Fibroblast of lung (primary cell): ENCODE data around the gene HSPG2. TPM values are rescaled to one million over a fixed set of nuclear protein-coding genes. Genes with fewer than 3 reads are reported as not detected.

Source experiments
- DNase-seq, 2 donors: peaks; one replicate each; pipeline versions ENCODE4 v3.0.0 to v3.0.0-alpha.2; 2010; ENCODE audit warnings: low read depth in 2 of 2
- H2AFZ ChIP-seq: 2 replicates; pipeline ENCODE4 v1.5.1; 2012; ENCODE audit warnings: low read length, control low read depth, inconsistent platforms
- H3K27ac ChIP-seq: 2 replicates; pipeline ENCODE4 v1.5.1; 2011; ENCODE audit warnings: low read length, control low read depth; ENCODE audit not compliant: insufficient read depth
- H3K27me3 ChIP-seq: 2 replicates; pipeline ENCODE4 v1.5.1; 2011; ENCODE audit warnings: mild to moderate bottlenecking, low read length; ENCODE audit not compliant: control insufficient read depth, insufficient read depth
- H3K36me3 ChIP-seq: 2 replicates; pipeline ENCODE4 v1.5.1; 2011; ENCODE audit warnings: low read length; ENCODE audit not compliant: control insufficient read depth, insufficient read depth
- H3K4me1 ChIP-seq: 2 replicates; pipeline ENCODE4 v1.5.1; 2011; ENCODE audit warnings: low read length; ENCODE audit not compliant: control insufficient read depth, insufficient read depth; ENCODE audit errors: extremely low read depth
- H3K4me2 ChIP-seq: 2 replicates; pipeline ENCODE4 v1.5.1; 2011; ENCODE audit warnings: low read length, control low read depth; ENCODE audit not compliant: insufficient read depth; ENCODE audit errors: extremely low read depth
- H3K4me3 ChIP-seq, 4 experiments: fragments of 200-600 bp in 1 of 4; sonication (generic) in 1 of 4; replicated peaks in 1 of 4; 2 replicates each; pipeline ENCODE4 v1.5.1; 2011 to 2016; ENCODE audit warnings: low read length in 4 of 4, low read depth in 3 of 4, mild to moderate bottlenecking in 3 of 4, control low read depth in 2 of 4, inconsistent platforms in 1 of 4, mixed read lengths in 1 of 4; ENCODE audit not compliant: insufficient read depth in 1 of 4; ENCODE audit errors: control extremely low read depth in 1 of 4
- H3K79me2 ChIP-seq: 2 replicates; pipeline ENCODE4 v1.5.1; 2012; ENCODE audit warnings: mild to moderate bottlenecking, low read length, inconsistent platforms; ENCODE audit not compliant: control insufficient read depth, insufficient read depth
- H3K9ac ChIP-seq: 2 replicates; pipeline ENCODE4 v1.5.1; 2011; ENCODE audit warnings: mild to moderate bottlenecking, low read length, control low read depth; ENCODE audit not compliant: insufficient read depth
- H3K9me3 ChIP-seq: 2 replicates; pipeline ENCODE4 v1.5.1; 2012; ENCODE audit warnings: low read depth, low read length; ENCODE audit not compliant: control insufficient read depth, insufficient read depth
- H4K20me1 ChIP-seq: 2 replicates; pipeline ENCODE4 v1.5.1; 2011; ENCODE audit warnings: low read length; ENCODE audit not compliant: control insufficient read depth, insufficient read depth; ENCODE audit errors: extremely low read depth
- EZH2 ChIP-seq: IDR thresholded peaks from 2 replicates; pipeline ENCODE4 v1.5.1; 2012; ENCODE audit warnings: low read length, control low read depth, mild to moderate bottlenecking; ENCODE audit errors: missing control alignments
- polyA plus RNA-seq, 2 donors: library from polyadenylated mRNA; depleted of rRNA in 1 of 2; stranded (reverse) in 1 of 2; unstranded in 1 of 2; fragments of >200 nt; gene quantifications; 2 replicates each; pipeline ENCODE4 v1.2.1, GENCODE V29; 2011 to 2012; ENCODE audit warnings: missing spikeins in 1 of 2
- total RNA-seq: library from RNA; depleted of rRNA; stranded (reverse); fragments of >200 nt; gene quantifications from 2 replicates; pipeline ENCODE4 v1.2.1, GENCODE V29; 2014
- TF ChIP-seq, protein P1 (sequence below), 2 donors: IDR thresholded peaks in 1 of 2; conservative IDR thresholded peaks in 1 of 2; 1 replicate in 1 of 2; 2 replicates in 1 of 2; pipeline ENCODE4 v1.5.1; 2011 to 2012; ENCODE audit warnings: low read length in 2 of 2, control low read depth in 1 of 2, inconsistent platforms in 1 of 2, low read depth in 1 of 2, mild to moderate bottlenecking in 1 of 2

HSPG2 gene
- total and polyA plus RNA-seq, 2 donors (not counting 1 experiment from before 2014, with no cell fraction given), result 40.7 to 88.4 TPM

DNA sequence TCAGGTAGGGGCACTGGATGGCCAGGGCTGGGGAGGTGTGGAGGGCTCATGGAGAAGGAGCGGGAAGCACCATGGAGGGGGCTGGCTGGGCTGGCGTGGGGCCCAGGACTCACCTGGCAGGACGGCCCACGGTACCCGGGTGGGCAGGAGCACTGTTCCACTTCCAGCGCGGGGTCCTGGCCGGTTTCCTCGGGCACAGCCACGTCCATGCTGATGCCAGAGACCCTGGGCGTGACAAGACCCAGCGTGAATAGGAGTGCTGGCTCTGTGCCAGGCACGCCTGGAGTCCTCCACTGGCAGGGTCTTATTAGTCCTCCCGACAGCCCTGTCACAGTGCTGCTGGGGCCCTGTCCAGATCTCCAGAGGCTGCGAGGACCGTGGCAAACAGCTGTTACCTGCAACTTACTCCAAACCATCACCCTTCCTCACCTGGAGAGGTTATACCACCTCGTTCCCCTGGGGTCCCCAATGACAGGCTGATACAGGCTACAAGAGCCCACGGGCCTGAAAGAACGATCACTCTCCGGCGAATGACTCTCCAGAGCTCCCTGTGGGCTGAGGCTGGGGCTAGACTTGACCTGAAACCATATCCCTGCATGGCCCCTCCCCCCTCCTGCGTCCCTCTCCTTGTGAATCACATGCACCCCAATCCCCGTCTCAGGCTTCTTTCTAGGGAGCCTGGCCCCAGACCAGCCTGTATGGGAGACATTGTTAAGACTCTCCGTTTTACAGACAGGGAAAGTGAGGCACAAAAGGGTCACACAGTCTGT, 62.1 kb downstream of the HSPG2 start:
- Histone ChIP-seq H3K4me2 (no peak overlapping the region), H4K20me1 (no peaks in the 10 kb centered on the region), H3K27me3 (no peaks in the 10 kb centered on the region), H3K4me3 (no peak overlapping the region), H3K27ac (no peak overlapping the region), H3K36me3 (peaks cover 53% of the 10 kb centered on the region), H3K9me3 (no peaks in the 10 kb centered on the region), H3K4me1 (peaks cover 6% of the 10 kb centered on the region), H3K9ac (no peak overlapping the region), H2AFZ (no peak overlapping the region), H3K79me2 (no peaks in the 10 kb centered on the region)
- no peak for DNase-seq
- no peak for TF ChIP-seq EZH2
- TF ChIP-seq, protein P1, sequence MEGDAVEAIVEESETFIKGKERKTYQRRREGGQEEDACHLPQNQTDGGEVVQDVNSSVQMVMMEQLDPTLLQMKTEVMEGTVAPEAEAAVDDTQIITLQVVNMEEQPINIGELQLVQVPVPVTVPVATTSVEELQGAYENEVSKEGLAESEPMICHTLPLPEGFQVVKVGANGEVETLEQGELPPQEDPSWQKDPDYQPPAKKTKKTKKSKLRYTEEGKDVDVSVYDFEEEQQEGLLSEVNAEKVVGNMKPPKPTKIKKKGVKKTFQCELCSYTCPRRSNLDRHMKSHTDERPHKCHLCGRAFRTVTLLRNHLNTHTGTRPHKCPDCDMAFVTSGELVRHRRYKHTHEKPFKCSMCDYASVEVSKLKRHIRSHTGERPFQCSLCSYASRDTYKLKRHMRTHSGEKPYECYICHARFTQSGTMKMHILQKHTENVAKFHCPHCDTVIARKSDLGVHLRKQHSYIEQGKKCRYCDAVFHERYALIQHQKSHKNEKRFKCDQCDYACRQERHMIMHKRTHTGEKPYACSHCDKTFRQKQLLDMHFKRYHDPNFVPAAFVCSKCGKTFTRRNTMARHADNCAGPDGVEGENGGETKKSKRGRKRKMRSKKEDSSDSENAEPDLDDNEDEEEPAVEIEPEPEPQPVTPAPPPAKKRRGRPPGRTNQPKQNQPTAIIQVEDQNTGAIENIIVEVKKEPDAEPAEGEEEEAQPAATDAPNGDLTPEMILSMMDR (conservative IDR thresholded peaks at IDR 0.05 in 1 of 2, IDR thresholded peaks at IDR 0.05 in 1 of 2; ENCODE audit: low read depth in 1 of 2, low read length in 2 of 2), result no peak

DNA sequence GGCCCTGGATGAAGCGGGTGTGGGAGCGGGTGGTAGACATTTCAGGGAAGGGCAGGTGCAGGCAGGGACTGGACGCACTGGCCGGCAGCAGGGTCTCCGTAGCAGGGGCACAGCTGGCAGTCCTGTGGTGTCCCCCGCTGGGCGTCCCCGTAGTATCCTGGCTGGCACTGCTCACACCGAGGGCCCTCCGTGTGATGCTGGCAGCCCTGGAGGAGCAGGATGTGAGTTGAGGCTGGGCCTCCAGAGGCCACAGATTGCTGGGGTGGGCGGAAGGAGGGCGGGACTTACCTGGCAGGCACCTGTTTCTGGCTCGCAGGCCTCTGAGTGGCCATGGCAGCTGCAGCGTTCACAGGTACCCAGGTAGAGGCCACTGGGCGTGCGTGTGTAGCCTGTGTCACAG, 62.8 kb downstream of the HSPG2 start:
- no peak for TF ChIP-seq EZH2
- TF ChIP-seq, protein P1 (conservative IDR thresholded peaks at IDR 0.05 in 1 of 2, IDR thresholded peaks at IDR 0.05 in 1 of 2; ENCODE audit: low read depth in 1 of 2, low read length in 2 of 2), result no peak
- Histone ChIP-seq H2AFZ (no peak overlapping the region), H3K27me3 (no peaks in the 10 kb centered on the region), H4K20me1 (no peaks in the 10 kb centered on the region), H3K36me3 (peaks cover 54% of the 10 kb centered on the region), H3K4me2 (no peak overlapping the region), H3K4me3 (no peak overlapping the region), H3K79me2 (no peaks in the 10 kb centered on the region), H3K27ac (no peak overlapping the region), H3K9me3 (no peaks in the 10 kb centered on the region), H3K4me1 (peaks cover 11% of the 10 kb centered on the region), H3K9ac (no peak overlapping the region)
- no peak for DNase-seq

DNA sequence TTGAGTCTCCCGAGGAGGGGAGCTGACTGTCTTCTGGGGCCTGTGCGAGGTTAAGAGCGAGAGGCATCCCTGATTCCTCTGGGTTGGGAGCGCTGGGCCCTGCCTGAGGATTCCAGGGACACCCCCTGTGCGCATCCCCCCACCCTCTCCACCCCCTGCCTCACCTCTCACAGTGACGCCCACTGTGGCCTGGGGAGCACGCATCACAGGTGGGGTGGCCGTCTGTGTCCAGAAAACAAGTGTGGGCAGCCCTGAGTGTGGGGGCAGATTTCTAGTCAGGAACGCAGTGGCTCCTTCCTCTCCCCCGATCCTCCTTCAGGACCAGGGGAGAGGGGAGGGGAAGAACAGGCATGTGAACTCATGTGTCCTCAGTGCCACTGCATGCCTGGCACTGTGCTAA, 63.3 kb downstream of the HSPG2 start:
- TF ChIP-seq, protein P1 (conservative IDR thresholded peaks at IDR 0.05 in 1 of 2, IDR thresholded peaks at IDR 0.05 in 1 of 2; ENCODE audit: low read depth in 1 of 2, low read length in 2 of 2), result no peak
- no peak for TF ChIP-seq EZH2

More for the DNA sequence above, 63.3 kb downstream of the HSPG2 start:
- H3K4me2 ChIP-seq, result no peak overlapping the region
- H2AFZ ChIP-seq, result no peak overlapping the region
- no peaks in the 10 kb centered on the region for H3K9me3 ChIP-seq
- H3K79me2 ChIP-seq, result no peaks in the 10 kb centered on the region
- H3K27me3 ChIP-seq, result no peaks in the 10 kb centered on the region
- H3K9ac ChIP-seq, result no peak overlapping the region
- no peaks in the 10 kb centered on the region for H4K20me1 ChIP-seq
- peaks cover 11% of the 10 kb centered on the region for H3K4me1 ChIP-seq
- no peak for DNase-seq
- peaks cover 48% of the 10 kb centered on the region for H3K36me3 ChIP-seq
- H3K4me3 ChIP-seq, result no peak overlapping the region
- H3K27ac ChIP-seq, result no peak overlapping the region
